BJ (cell line): ENCODE data around the gene OXNAD1. TPM values are rescaled to one million over a fixed set of nuclear protein-coding genes. Genes with fewer than 3 reads are reported as not detected.

Source experiments
- CTCF ChIA-PET: fragments of 350-600 bp; formaldehyde crosslinking; extraction: SDS; loops from one replicate; lab custom pipeline; 2021; ENCODE audit warnings: antibody characterized with exemption, inconsistent platforms; lab: Yijun Ruan, JAX
- POLR2A ChIA-PET: fragments of 300-600 bp; sonication (Branson Sonifier 250); formaldehyde crosslinking; extraction: SDS; loops from one replicate; lab custom pipeline; 2021; ENCODE audit warnings: antibody characterized with exemption; lab: Charles Lee
- DNase-seq: peaks from one replicate; pipeline ENCODE4 v3.0.0-alpha.2; 2011; ENCODE audit warnings: low read depth
- H3K27me3 ChIP-seq: 2 replicates; pipeline ENCODE4 v1.6.0; 2011; ENCODE audit warnings: low read length; ENCODE audit not compliant: control insufficient read depth, insufficient read depth
- H3K36me3 ChIP-seq: 2 replicates; pipeline ENCODE4 v1.5.1; 2011; ENCODE audit warnings: low read length; ENCODE audit not compliant: control insufficient read depth, insufficient read depth
- H3K4me3 ChIP-seq: 2 replicates; pipeline ENCODE4 v1.5.1; 2011; ENCODE audit warnings: low read depth, mild to moderate bottlenecking, control low read depth, low read length
- polyA plus RNA-seq: library from polyadenylated mRNA; depleted of rRNA; stranded (reverse); fragments of >200 nt; gene quantifications from 2 replicates; pipeline ENCODE4 v1.2.3, GENCODE V29; 2011
- TF ChIP-seq, protein P1 (sequence below): IDR thresholded peaks from 2 replicates; pipeline ENCODE4 v1.5.1; 2011; ENCODE audit warnings: low read depth, mild to moderate bottlenecking, control low read depth, inconsistent platforms, low read length, moderate library complexity; ENCODE audit not compliant: insufficient read depth

Gene OXNAD1
- polyA plus RNA-seq, 1 experiment, result 8.9 TPM

DNA sequence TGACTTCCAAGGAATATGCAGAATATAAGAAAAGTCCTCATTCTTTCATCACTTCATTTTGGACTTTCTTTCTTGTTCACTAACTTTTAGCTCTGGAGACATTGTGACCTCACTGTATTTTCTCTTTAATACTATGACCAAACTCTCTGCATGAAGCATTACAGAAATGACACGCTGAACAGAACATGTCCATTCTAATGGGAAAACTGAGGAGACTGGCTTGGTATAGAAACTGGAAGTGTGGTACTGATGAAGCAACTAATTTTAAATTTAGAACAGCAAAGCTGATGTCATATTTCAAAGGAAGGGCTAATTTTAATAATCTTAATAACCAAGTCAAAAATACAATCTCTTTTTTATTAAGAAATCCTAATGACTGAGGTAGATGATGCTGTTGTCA lies 5.0 kb upstream of the OXNAD1 start:
- TF ChIP-seq, protein P1, sequence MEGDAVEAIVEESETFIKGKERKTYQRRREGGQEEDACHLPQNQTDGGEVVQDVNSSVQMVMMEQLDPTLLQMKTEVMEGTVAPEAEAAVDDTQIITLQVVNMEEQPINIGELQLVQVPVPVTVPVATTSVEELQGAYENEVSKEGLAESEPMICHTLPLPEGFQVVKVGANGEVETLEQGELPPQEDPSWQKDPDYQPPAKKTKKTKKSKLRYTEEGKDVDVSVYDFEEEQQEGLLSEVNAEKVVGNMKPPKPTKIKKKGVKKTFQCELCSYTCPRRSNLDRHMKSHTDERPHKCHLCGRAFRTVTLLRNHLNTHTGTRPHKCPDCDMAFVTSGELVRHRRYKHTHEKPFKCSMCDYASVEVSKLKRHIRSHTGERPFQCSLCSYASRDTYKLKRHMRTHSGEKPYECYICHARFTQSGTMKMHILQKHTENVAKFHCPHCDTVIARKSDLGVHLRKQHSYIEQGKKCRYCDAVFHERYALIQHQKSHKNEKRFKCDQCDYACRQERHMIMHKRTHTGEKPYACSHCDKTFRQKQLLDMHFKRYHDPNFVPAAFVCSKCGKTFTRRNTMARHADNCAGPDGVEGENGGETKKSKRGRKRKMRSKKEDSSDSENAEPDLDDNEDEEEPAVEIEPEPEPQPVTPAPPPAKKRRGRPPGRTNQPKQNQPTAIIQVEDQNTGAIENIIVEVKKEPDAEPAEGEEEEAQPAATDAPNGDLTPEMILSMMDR, result no peak
- Histone ChIP-seq H3K27me3 (no peaks in the 10 kb centered on the region), H3K36me3 (peaks cover 3% of the 10 kb centered on the region), H3K4me3 (no peak overlapping the region)
- CTCF ChIA-PET, result interaction anchor here (1.4 kb wide), 1 partner anchor 210 kb away, joined by 3 read pairs; no protein-coding TSS in a partner anchor
- no peak for DNase-seq
- POLR2A ChIA-PET, result no interaction called here

DNA sequence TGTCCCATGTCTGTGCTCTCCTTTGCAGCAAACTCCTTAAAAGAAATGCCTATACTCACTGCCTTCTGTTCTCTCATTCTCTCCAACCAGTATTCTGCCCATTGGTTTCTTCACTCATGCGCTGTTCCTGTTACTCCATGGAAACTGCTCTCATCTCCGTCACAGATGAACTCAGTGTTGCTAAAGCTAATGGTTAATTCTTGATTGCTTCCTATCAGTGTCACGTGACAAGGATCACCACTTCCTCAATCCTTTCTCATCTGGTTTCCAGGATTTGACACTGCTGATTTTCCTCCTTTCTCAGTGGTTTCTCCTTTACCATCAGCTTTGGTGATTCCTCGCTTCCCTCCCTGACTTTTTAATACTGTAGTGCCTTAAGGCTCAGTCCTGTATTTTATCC lies 2.8 kb upstream of the OXNAD1 start:
- Histone ChIP-seq H3K36me3 (peaks cover 3% of the 10 kb centered on the region), H3K4me3 (no peak overlapping the region), H3K27me3 (no peaks in the 10 kb centered on the region)
- DNase-seq, result no peak
- POLR2A ChIA-PET, result no interaction called here
- CTCF ChIA-PET, result no interaction called here
- TF ChIP-seq, protein P1, result no peak

DNA sequence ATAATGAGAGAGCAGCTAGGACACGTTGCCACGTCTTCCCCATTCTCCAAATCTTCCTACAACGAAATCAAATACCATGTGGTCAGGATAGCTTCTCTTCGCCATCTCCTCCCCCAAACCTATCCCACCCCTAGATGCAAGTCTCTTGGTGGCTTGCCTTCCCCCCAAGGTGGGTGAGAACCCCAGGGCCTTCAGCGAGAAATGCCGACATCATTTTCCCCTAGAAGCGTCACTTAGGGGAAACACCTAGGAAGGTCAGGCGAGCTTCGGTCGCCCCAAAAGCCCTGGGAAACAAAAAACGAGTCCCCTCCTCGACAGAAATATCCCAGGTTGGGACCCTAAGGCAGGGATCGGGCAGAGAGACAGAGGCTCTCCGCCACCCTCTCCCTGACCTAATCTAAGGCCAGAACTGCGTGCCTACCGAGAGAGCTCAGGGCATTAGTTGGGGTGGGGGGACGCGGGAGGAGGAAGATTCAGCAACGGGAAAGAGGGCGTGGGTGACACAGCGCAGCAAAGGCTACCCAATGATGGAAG lies 771 bp upstream of the OXNAD1 start:
- CTCF ChIA-PET, result interaction anchor here (0.7 to 3.0 kb wide), 8 partner anchors 16 to 656 kb away, joined by 3 to 24 read pairs (median 4); no protein-coding TSS in a partner anchor
- TF ChIP-seq, protein P1, result no peak
- Histone ChIP-seq H3K27me3 (no peaks in the 10 kb centered on the region), H3K36me3 (peaks cover 1% of the 10 kb centered on the region; the same call in 1 of the 2 replicates), H3K4me3 (peak overlapping the region; percentile 96)
- POLR2A ChIA-PET, result no interaction called here
- no peak for DNase-seq

DNA sequence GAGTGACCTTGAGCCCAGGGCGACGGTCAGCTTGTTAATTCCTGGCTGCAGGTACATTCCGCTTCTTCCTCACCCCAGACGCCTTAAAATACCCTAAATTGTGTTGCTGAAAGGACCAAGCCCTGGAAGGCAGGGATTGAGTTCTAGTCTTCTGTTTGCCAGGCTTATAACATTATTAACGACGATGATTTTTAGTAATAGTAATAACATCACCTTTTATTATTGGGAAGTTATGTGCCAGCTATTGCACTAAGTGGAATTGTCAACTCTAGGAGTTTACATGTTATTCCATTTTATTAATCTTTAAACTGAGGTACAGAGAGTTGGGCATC lies 409 bp downstream of the OXNAD1 start:
- DNase-seq, result no peak
- CTCF ChIA-PET, result interaction anchor here (0.5 to 3.0 kb wide), 10 partner anchors 18 to 784 kb away, joined by 3 to 24 read pairs (median 4); no protein-coding TSS in a partner anchor
- no peaks in the 10 kb centered on the region for H3K27me3 ChIP-seq
- TF ChIP-seq, protein P1, result no peak
- H3K36me3 ChIP-seq, result peaks cover 1% of the 10 kb centered on the region; the same call in 1 of the 2 replicates
- H3K4me3 ChIP-seq, result peak overlapping the region; percentile 96
- POLR2A ChIA-PET, result interaction anchor here (0.6 kb wide), 1 partner anchor 204 kb away, joined by 4 read pairs; no protein-coding TSS in a partner anchor

DNA sequence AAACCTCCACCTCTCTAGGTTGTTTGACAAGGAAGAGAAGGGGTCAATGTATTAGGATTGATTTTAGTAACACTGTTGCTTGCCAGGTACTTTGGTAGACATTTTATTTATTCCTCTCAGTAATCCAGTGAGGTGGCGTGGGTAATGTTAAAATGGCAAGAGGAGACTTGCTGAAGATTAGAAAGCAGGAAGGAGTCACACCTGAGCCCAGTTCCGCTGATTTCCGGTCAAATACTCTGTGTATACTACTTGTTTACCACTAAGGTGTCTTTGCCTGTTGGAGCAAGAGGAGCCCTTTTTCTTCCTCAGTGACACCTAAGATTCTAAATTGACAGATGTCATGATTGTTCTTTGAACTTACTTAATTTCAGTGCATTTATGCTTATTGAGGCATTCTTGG lies 1.7 kb downstream of the OXNAD1 start:
- H3K36me3 ChIP-seq, result peaks cover 1% of the 10 kb centered on the region; the same call in 1 of the 2 replicates
- POLR2A ChIA-PET, result no interaction called here
- H3K4me3 ChIP-seq, result no peak overlapping the region
- no peaks in the 10 kb centered on the region for H3K27me3 ChIP-seq
- CTCF ChIA-PET, result interaction anchor here (1.9 to 3.9 kb wide), 3 partner anchors 24 to 285 kb away, joined by 4 to 41 read pairs (median 16); no protein-coding TSS in a partner anchor
- no peak for DNase-seq
- TF ChIP-seq, protein P1, result no peak
